ENCODE measurements around the gene SECTM1. TPM values are rescaled to one million over a fixed set of nuclear protein-coding genes. Genes with fewer than 3 reads are reported as not detected.
A peak's percentile ranks its signal among the peaks of the same experiment; 100 is the strongest.

SECTM1 gene
- polyA plus RNA-seq, 2 donors: 2.2 to 10.8 TPM

- Histone ChIP-seq H3K9me3 (ENCODE audit: control insufficient read depth in 2 of 2, insufficient read depth in 1 of 2, low read depth in 1 of 2, low read length in 1 of 2) (no peaks in the 10 kb centered on the region), H3K27ac (ENCODE audit: low read depth in 2 of 2, low read length in 1 of 2) (no peak overlapping the region), H3K27me3 (ENCODE audit: control insufficient read depth in 1 of 2, insufficient read depth in 2 of 2, low read length in 2 of 2) (no peaks in the 10 kb centered on the region), H3K4me3 (ENCODE audit: low read depth in 1 of 2, low read length in 2 of 2) (no peak overlapping the region), H3K4me1 (ENCODE audit: control insufficient read depth in 2 of 2, insufficient read depth in 2 of 2, low read length in 1 of 2) (peaks cover 4 to 27% of the 10 kb centered on the region in 2 donors), H3K36me3 (ENCODE audit: control insufficient read depth in 2 of 2, insufficient read depth in 2 of 2, low read length in 1 of 2) (no peaks in the 10 kb centered on the region)
- WGBS, 2 donors: 93 to 95% methylated on average over 8 of the region's 8 CpGs
Observed at GRCh38 chr17:82280537-82280936, 53.0 kb downstream of the SECTM1 start.

- H3K27me3 ChIP-seq (ENCODE audit: control insufficient read depth in 1 of 2, insufficient read depth in 2 of 2, low read length in 2 of 2): no peaks in the 10 kb centered on the region
- H3K9me3 ChIP-seq (ENCODE audit: control insufficient read depth in 2 of 2, insufficient read depth in 1 of 2, low read depth in 1 of 2, low read length in 1 of 2): no peaks in the 10 kb centered on the region
- H3K4me1 ChIP-seq (ENCODE audit: control insufficient read depth in 2 of 2, insufficient read depth in 2 of 2, low read length in 1 of 2): peaks cover 4 to 33% of the 10 kb centered on the region in 2 donors
- H3K36me3 ChIP-seq (ENCODE audit: control insufficient read depth in 2 of 2, insufficient read depth in 2 of 2, low read length in 1 of 2): peaks cover 0 to 2% of the 10 kb centered on the region in 2 donors
- 70 to 86% methylated on average over 16 of the region's 16 CpGs for WGBS, 2 donors
- H3K27ac ChIP-seq (ENCODE audit: low read depth in 2 of 2, low read length in 1 of 2): no peak overlapping the region
- no peak overlapping the region for H3K4me3 ChIP-seq (ENCODE audit: low read depth in 1 of 2, low read length in 2 of 2)
Observed at GRCh38 chr17:82278786-82279391, 54.7 kb downstream of the SECTM1 start.

- Histone ChIP-seq H3K4me1 (ENCODE audit: control insufficient read depth in 2 of 2, insufficient read depth in 2 of 2, low read length in 1 of 2) (peaks cover 4 to 32% of the 10 kb centered on the region in 2 donors), H3K27ac (ENCODE audit: low read depth in 2 of 2, low read length in 1 of 2) (no peak overlapping the region), H3K36me3 (ENCODE audit: control insufficient read depth in 2 of 2, insufficient read depth in 2 of 2, low read length in 1 of 2) (peaks cover 0 to 2% of the 10 kb centered on the region in 2 donors), H3K27me3 (ENCODE audit: control insufficient read depth in 1 of 2, insufficient read depth in 2 of 2, low read length in 2 of 2) (no peaks in the 10 kb centered on the region), H3K9me3 (ENCODE audit: control insufficient read depth in 2 of 2, insufficient read depth in 1 of 2, low read depth in 1 of 2, low read length in 1 of 2) (no peaks in the 10 kb centered on the region), H3K4me3 (ENCODE audit: low read depth in 1 of 2, low read length in 2 of 2) (no peak overlapping the region)
- WGBS, 2 donors: 70 to 84% methylated on average over 9 of the region's 9 CpGs
Observed at GRCh38 chr17:82278308-82278707, 55.3 kb downstream of the SECTM1 start.

GRCh38 chr17:82277851-82278250 is 55.7 kb downstream of the SECTM1 start:
- Histone ChIP-seq H3K36me3 (ENCODE audit: control insufficient read depth in 2 of 2, insufficient read depth in 2 of 2, low read length in 1 of 2) (peaks cover 0 to 2% of the 10 kb centered on the region in 2 donors), H3K27me3 (ENCODE audit: control insufficient read depth in 1 of 2, insufficient read depth in 2 of 2, low read length in 2 of 2) (no peaks in the 10 kb centered on the region), H3K4me1 (ENCODE audit: control insufficient read depth in 2 of 2, insufficient read depth in 2 of 2, low read length in 1 of 2) (peaks cover 4 to 27% of the 10 kb centered on the region in 2 donors), H3K27ac (ENCODE audit: low read depth in 2 of 2, low read length in 1 of 2) (no peak overlapping the region), H3K4me3 (ENCODE audit: low read depth in 1 of 2, low read length in 2 of 2) (no peak overlapping the region), H3K9me3 (ENCODE audit: control insufficient read depth in 2 of 2, insufficient read depth in 1 of 2, low read depth in 1 of 2, low read length in 1 of 2) (no peaks in the 10 kb centered on the region)
- 68 to 76% methylated on average over 12 of the region's 12 CpGs for WGBS, 2 donors

- 83 to 91% methylated on average over 5 of the region's 5 CpGs for WGBS, 2 donors
- Histone ChIP-seq H3K36me3 (ENCODE audit: control insufficient read depth in 2 of 2, insufficient read depth in 2 of 2, low read length in 1 of 2) (peaks cover 0 to 3% of the 10 kb centered on the region in 2 donors), H3K27ac (ENCODE audit: low read depth in 2 of 2, low read length in 1 of 2) (no peak overlapping the region), H3K27me3 (ENCODE audit: control insufficient read depth in 1 of 2, insufficient read depth in 2 of 2, low read length in 2 of 2) (no peaks in the 10 kb centered on the region), H3K4me1 (ENCODE audit: control insufficient read depth in 2 of 2, insufficient read depth in 2 of 2, low read length in 1 of 2) (peaks cover 0 to 21% of the 10 kb centered on the region in 2 donors), H3K9me3 (ENCODE audit: control insufficient read depth in 2 of 2, insufficient read depth in 1 of 2, low read depth in 1 of 2, low read length in 1 of 2) (no peaks in the 10 kb centered on the region), H3K4me3 (ENCODE audit: low read depth in 1 of 2, low read length in 2 of 2) (no peak overlapping the region)
Observed at GRCh38 chr17:82276938-82277337, 56.6 kb downstream of the SECTM1 start.

GRCh38 chr17:82275326-82275725 is 58.2 kb downstream of the SECTM1 start:
- peaks cover 4 to 13% of the 10 kb centered on the region in 2 donors for H3K36me3 ChIP-seq (ENCODE audit: control insufficient read depth in 2 of 2, insufficient read depth in 2 of 2, low read length in 1 of 2)
- peaks cover 0 to 17% of the 10 kb centered on the region in 2 donors for H3K4me1 ChIP-seq (ENCODE audit: control insufficient read depth in 2 of 2, insufficient read depth in 2 of 2, low read length in 1 of 2)
- no peaks in the 10 kb centered on the region for H3K9me3 ChIP-seq (ENCODE audit: control insufficient read depth in 2 of 2, insufficient read depth in 1 of 2, low read depth in 1 of 2, low read length in 1 of 2)
- H3K27ac ChIP-seq (ENCODE audit: low read depth in 2 of 2, low read length in 1 of 2): no peak overlapping the region
- 90 to 91% methylated on average over 14 of the region's 14 CpGs for WGBS, 2 donors
- no peak overlapping the region for H3K4me3 ChIP-seq (ENCODE audit: low read depth in 1 of 2, low read length in 2 of 2)
- no peaks in the 10 kb centered on the region for H3K27me3 ChIP-seq (ENCODE audit: control insufficient read depth in 1 of 2, insufficient read depth in 2 of 2, low read length in 2 of 2)

GRCh38 chr17:82274134-82275020 is 59.2 kb downstream of the SECTM1 start:
- Histone ChIP-seq H3K4me3 (ENCODE audit: low read depth in 1 of 2, low read length in 2 of 2) (peak overlapping the region; percentile 77 to 89), H3K9me3 (ENCODE audit: control insufficient read depth in 2 of 2, insufficient read depth in 1 of 2, low read depth in 1 of 2, low read length in 1 of 2) (no peaks in the 10 kb centered on the region), H3K36me3 (ENCODE audit: control insufficient read depth in 2 of 2, insufficient read depth in 2 of 2, low read length in 1 of 2) (peaks cover 4 to 19% of the 10 kb centered on the region in 2 donors), H3K4me1 (ENCODE audit: control insufficient read depth in 2 of 2, insufficient read depth in 2 of 2, low read length in 1 of 2) (peaks cover 0 to 25% of the 10 kb centered on the region in 2 donors), H3K27ac (ENCODE audit: low read depth in 2 of 2, low read length in 1 of 2) (peak overlapping the region in 1 of 2 donors; percentile 65), H3K27me3 (ENCODE audit: control insufficient read depth in 1 of 2, insufficient read depth in 2 of 2, low read length in 2 of 2) (no peaks in the 10 kb centered on the region)
- 63 to 66% methylated on average over 27 of the region's 27 CpGs for WGBS, 2 donors

GRCh38 chr17:82273327-82274133 is 60.0 kb downstream of the SECTM1 start, which contains the start of gene CSNK1D:
TSS of gene CSNK1D (minus strand) at chr17:82273700. CDS start at chr17:82273381, 319 bp downstream.
- Histone ChIP-seq H3K4me3 (ENCODE audit: low read depth in 1 of 2, low read length in 2 of 2) (peak within 1 kb of the TSS; percentile 77 to 89), H3K27me3 (ENCODE audit: control insufficient read depth in 1 of 2, insufficient read depth in 2 of 2, low read length in 2 of 2) (no peaks in the 10 kb centered on the region), H3K27ac (ENCODE audit: low read depth in 2 of 2, low read length in 1 of 2) (peak within 1 kb of the TSS; percentile 95 to 98), H3K36me3 (ENCODE audit: control insufficient read depth in 2 of 2, insufficient read depth in 2 of 2, low read length in 1 of 2) (peaks cover 4 to 20% of the 10 kb centered on the region in 2 donors), H3K9me3 (ENCODE audit: control insufficient read depth in 2 of 2, insufficient read depth in 1 of 2, low read depth in 1 of 2, low read length in 1 of 2) (no peaks in the 10 kb centered on the region), H3K4me1 (ENCODE audit: control insufficient read depth in 2 of 2, insufficient read depth in 2 of 2, low read length in 1 of 2) (peaks cover 0 to 29% of the 10 kb centered on the region in 2 donors)
- 4% methylated on average over 75 to 80 of the region's 80 CpGs for WGBS, 2 donors

Measured in esophagus (tissue), 2 donors.